Tongue (tissue), 2 donors: ENCODE measurements around the gene PHF21A. TPM values are rescaled to one million over a fixed set of nuclear protein-coding genes. Genes with fewer than 3 reads are reported as not detected.
"Not testable (repeated sequence)": the region's sequence is repeated elsewhere in the genome, so short reads cannot be mapped to it uniquely, and the experiment has no call there.

Source experiments
- DNase-seq: peaks from one replicate; pipeline ENCODE4 v3.0.0-alpha.2; 2015
- total RNA-seq: library from RNA; depleted of rRNA; stranded (reverse); fragments of >200 nt; gene quantifications from one replicate; pipeline ENCODE4 v1.2.3, GENCODE V29; 2014

PHF21A gene
- total RNA-seq, 1 donor from 2014 or later = 30.2 TPM

GRCh38 chr11:45902452-45903380 is 218.5 kb downstream of the PHF21A start:
- DNase-seq = no peak

DNA sequence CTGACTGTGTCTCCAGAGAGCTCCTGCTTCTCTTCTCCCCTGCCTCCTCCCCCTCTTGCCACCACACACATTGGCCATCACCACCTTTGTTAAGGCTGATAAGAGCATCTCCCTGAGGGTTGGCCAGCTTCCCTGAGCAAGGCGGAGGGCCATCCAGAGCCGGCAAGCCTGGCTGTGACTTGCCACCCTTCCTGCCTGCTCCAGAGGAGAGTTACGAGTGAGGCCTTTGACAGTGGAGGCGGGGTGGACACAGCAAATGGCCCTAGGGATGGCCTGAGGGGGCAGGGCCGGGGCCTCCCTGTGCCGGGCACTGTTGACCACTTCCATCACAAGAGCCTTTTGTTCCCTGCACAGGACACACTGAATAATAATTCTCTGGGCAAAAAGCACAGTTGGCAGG is 219.6 kb downstream of the PHF21A start:
- no peak for DNase-seq

- DNase-seq = no peak
Measured at GRCh38 chr11:45900916-45901617, 220.2 kb downstream of the PHF21A start.

DNA sequence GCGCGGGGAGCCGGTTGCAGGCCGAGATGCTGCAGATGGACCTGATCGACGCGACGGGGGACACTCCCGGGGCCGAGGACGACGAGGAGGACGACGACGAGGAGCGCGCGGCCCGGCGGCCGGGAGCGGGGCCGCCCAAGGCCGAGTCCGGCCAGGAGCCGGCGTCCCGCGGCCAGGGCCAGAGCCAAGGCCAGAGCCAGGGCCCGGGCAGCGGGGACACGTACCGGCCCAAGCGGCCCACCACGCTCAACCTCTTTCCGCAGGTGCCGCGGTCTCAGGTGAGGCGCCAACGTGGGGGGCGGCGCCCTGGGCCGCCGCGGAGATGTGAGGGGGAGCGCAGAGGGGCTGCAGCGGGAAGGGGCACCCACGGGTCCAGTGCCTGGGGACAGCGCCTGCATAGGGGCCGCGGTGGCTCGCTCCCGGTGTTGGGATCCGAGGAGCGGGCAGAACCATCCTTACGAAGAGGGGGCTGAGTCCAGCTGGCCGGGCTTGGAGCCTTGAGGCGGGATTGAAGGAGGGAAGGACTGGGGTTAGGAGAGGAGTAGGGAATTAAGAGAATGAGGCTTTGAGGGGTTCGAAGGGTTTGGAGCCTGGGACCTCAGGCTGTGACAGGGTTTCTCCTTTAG is 221.0 kb downstream of the PHF21A start:
- DNase-seq = not testable (repeated sequence)

DNA sequence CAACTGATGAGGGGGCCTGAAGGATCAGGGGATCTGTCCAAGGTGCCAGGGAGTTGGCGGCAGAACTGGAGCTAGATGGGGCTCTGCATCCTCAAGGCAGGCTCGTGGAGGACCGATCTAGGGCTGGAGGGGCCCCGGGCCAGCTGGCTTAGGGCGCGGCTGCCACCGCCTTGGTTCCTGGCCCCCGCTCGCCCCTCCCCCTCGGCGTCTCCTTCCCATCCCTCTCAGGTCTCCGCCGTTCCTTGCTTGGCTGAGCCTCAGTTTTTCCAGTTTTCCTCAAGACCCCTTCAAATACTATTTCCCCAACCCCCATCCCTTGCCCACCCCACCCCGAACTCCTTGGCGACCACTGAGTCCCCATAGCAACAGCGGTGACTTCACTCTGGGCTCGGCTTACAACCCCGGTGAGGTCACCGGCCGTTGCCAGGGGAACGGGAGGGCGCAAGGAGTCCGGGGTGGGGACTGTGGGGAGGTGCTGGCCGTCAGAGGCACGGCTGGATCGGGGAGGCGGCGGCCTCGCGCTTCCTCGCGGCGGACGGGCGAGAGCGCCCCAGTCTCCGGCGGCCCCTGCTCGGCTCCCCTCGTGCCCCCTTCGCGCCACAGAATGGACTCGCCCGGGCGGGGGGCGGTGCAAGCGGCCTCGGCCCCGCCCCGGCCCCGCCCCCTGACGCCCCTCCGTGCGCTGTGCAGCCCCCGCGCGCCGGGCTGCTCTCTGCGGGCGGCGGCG is 221.6 kb downstream of the PHF21A start:
- peak; percentile 95 for DNase-seq

DNA sequence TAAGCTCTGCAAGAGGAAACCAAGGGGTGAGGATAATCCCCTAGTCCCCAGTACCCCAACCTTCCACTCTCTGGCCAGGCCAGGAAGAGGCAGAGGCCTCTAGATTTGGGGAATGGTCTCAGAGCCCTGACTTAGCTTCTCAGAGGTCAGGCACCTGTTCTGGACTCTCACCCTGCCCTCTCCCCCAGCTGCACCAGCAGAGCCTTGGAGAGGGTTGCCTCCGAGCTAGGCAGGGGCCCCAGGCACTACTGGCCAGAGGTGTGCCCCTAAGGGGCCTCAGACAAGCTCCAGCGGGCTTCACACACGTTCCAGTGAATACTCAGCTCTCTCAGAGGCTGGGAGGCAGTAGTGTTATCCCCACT is 222.2 kb downstream of the PHF21A start:
- no peak for DNase-seq

GRCh38 chr11:45897556-45897955 is 223.7 kb downstream of the PHF21A start:
- DNase-seq = no peak

GRCh38 chr11:45896422-45896984 is 224.8 kb downstream of the PHF21A start:
- DNase-seq = peak; percentile 92

DNA sequence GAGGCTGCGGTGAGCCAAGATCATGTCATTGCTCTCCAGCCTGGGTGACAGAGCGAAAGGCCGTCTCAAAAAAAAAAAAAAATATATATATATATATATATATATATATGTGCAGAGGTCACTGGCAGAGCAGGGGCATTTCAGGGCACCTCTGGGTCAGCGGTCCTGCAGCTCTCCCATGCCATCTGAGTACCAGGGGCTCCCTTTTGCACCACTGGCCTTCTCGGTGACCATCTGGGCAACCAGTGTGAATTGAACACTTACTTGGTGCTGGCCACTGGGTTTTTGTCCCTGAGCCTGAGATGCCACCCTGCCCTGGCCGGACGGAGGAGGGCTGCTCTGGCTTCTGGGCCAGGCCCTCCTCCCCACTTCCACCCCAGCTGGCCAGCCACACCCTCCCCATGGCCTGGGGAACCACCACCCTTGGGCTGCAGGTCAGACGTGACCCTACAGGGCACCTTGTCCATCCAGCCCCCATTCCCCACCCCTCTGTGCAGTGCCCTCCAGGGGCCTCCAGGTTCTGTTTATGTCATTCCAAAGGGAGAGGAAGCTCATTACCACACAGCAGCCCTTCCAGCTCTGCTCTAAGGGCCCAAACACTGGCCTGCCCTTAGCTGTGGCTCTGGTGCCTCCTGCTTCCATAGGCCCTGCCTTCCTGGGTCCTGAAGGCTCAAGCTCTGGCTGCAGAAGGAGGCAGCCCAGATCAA is 225.5 kb downstream of the PHF21A start:
- no peak for DNase-seq

DNA sequence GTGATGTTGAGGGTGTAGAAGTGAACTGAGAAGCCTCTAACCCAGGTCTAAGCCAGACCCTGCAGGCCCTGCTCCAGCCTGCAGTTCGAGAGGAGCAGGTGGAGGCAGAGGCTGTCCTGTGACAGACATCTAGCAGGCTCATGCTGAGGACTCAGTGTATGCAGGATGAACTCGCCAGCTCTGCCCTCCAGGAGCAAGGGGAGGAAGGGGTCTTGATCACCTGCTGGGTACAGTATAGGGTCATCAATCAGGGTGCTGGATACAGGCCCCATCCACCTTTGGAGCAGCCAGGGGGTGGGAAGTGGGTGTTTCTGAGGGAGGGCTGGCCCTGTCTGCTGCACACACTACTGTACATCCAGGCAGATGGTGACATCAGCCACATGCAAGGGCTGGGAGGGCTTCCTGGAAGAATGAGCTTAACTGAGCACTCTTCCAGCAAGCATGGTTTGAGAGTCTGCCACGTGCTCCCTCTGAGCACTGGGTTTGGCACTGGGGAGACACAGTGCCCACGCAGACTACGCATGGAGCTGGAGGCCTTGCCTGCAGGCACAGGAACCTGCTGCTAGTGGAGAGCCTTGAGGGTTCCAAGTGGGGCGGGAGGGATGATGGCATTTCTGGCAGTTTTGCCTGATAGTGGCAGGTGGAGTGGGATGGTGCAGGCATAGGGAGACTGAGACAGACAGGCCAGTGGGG is 226.6 kb downstream of the PHF21A start:
- DNase-seq = no peak

GRCh38 chr11:45892856-45893255 is 228.4 kb downstream of the PHF21A start:
- DNase-seq = no peak

DNA sequence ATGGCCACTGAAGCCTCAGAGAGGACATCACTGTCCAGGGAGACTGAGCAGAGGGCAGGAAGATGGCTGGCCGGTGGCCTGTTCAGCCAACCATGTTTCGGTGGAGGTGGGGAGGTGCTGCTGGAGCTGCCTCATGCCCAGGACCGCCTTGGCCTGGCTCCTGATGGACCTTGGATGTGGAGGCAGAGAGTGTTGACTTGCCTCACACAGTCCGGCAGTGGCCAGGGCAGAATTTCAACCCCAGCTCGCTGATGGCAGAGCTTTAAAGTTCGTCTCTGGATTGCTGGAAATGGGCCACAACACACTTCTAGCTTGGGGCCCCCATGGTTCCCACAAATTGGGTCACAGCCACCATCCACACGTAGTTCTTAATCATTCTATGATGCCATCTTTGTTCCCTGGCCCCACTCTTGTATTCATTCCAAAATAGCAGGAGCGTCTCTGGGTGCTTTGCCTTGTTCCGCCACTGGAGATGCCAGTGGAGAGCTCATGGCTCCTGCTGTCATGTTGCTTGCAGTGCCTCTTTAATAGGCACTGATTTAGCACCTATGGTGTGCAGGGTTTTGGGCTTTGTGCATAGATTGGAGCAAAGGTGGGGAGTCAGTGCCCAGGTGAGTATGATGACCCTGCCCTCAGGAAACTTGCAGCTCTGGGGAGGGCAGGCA is 230.2 kb downstream of the PHF21A start:
- no peak for DNase-seq

DNA sequence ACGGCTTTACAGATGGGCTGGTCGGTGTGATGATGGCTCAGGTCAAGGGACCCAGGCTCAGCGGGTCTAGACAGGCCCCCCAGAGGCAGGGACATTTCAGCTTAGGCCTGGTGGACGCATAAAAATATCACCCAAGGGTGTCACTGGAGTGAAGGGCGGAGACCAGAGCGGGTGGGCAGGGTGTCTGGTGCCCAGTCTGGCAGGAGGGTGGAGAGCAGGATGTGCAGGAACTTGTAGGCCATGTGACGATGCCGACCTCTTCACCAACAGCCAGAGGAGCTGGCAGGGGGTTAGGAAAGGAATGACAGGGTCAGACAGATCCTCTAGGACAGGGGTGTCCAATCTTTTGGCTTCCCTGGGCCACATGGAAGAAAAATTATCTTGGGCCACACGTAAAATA is 231.3 kb downstream of the PHF21A start:
- DNase-seq = no peak

GRCh38 chr11:45889555-45889954 is 231.7 kb downstream of the PHF21A start:
- DNase-seq = no peak

DNA sequence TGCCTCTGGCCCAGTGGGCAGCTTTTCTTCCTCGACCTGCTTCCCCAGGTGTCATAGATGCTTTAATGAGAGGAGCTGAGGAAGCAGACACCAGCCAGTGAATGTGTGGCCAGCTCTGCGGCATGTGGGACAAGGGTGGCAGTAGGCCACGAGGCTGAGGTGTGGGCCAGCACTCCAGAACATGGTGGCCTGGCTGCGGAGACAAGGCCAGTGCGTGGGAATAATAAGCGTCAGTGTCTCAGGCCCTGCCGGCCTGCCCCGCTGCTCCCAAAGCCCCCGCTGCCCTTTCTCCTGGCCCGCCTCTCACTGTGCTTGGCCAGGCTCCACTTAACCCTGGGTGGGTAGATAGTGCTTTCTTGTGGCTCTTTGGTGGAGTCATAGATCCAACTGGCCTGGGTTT is 233.7 kb downstream of the PHF21A start:
- no peak for DNase-seq

GRCh38 chr11:45886816-45887520 is 234.3 kb downstream of the PHF21A start:
- DNase-seq = no peak

GRCh38 chr11:45885921-45886721 is 235.1 kb downstream of the PHF21A start:
- DNase-seq = no peak

- peak; percentile 67 for DNase-seq
Measured at GRCh38 chr11:45885274-45885920, 235.9 kb downstream of the PHF21A start, which contains the start of gene MAPK8IP1. MAPK8IP1 (plus strand) TSS chr11:45885651; CDS start chr11:45885821, 170 bp downstream.
